Neural crest cell (in vitro differentiated cells): Measurements from ENCODE around the gene MRPL41. TPM values are rescaled to one million over a fixed set of nuclear protein-coding genes. Genes with fewer than 3 reads are reported as not detected.
"Not testable (repeated sequence)": the region's sequence is repeated elsewhere in the genome, so short reads cannot be mapped to it uniquely, and the experiment has no call there.

Experiments
- DNase-seq: peaks from one replicate; pipeline ENCODE4 v3.0.0; 2021; ENCODE audit warnings: low read depth, mixed read lengths, low spot score
- H3K27ac Mint-ChIP-seq: one replicate; pipeline ENCODE4 v1.8.0; 2021; ENCODE audit warnings: mild to moderate bottlenecking, mixed read lengths; ENCODE audit not compliant: unreplicated experiment
- H3K27me3 Mint-ChIP-seq: 2 replicates; pipeline ENCODE4 v1.8.0; 2021; ENCODE audit warnings: low read depth, mild to moderate bottlenecking, mixed read lengths
- H3K36me3 Mint-ChIP-seq: 2 replicates; pipeline ENCODE4 v1.8.0; 2021; ENCODE audit warnings: low read depth, mild to moderate bottlenecking, mixed read lengths
- H3K4me1 Mint-ChIP-seq: 2 replicates; pipeline ENCODE4 v1.8.0; 2021; ENCODE audit warnings: mixed read lengths
- H3K4me3 Mint-ChIP-seq: one replicate; pipeline ENCODE4 v1.8.0; 2021; ENCODE audit warnings: mild to moderate bottlenecking, mixed read lengths
- H3K9me3 Mint-ChIP-seq: 2 replicates; pipeline ENCODE4 v1.8.0; 2021; ENCODE audit warnings: mixed read lengths
- total RNA-seq: library from RNA; stranded (reverse); gene quantifications from 2 replicates; pipeline ENCODE4 v1.2.1, GENCODE V29; 2021
- TF ChIP-seq, protein P1 (sequence below): fragments of 200-600 bp; sonication (generic); conservative IDR thresholded peaks from 2 replicates; pipeline ENCODE4 v1.5.0; 2021; ENCODE audit warnings: antibody characterized with exemption, mild to moderate bottlenecking

The MRPL41 gene
- total RNA-seq, 1 donor from 2014 or later = 40.9 TPM

DNA sequence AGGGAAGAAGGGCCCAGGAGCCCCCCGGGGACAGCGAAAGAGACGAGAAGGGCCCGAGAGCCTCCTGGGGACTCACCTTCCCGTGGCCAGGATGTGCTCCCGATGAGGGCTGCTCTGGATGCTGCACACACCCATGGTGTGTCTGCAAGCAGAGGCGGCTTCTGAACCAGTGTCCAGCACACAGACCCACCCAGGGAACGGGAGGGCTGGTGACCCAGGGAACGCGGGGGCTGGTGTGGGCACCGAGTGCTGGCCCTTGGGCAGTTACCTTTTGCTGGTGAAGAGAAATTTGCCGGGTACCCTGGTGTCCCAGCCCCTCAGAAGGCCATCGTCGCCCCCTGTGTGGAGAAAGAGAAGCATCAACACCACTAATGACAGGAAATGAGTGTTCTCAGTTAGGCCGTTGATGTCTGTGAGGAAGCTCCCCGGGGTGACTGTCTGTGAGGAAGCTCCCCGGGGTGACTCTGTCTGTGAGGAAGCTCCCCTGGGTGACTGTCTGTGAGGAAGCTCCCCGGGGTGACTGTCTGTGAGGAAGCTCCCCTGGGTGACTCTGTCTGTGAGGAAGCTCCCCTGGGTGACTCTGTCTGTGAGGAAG is 13.2 kb downstream of the MRPL41 start:
- no peak for DNase-seq
- Mint-ChIP-seq H3K27ac (no peak overlapping the region), H3K4me1 (no peaks in the 10 kb centered on the region), H3K36me3 (peaks cover 25% of the 10 kb centered on the region), H3K4me3 (no peak overlapping the region), H3K27me3 (no peaks in the 10 kb centered on the region), H3K9me3 (no peaks in the 10 kb centered on the region)
- TF ChIP-seq, protein P1, sequence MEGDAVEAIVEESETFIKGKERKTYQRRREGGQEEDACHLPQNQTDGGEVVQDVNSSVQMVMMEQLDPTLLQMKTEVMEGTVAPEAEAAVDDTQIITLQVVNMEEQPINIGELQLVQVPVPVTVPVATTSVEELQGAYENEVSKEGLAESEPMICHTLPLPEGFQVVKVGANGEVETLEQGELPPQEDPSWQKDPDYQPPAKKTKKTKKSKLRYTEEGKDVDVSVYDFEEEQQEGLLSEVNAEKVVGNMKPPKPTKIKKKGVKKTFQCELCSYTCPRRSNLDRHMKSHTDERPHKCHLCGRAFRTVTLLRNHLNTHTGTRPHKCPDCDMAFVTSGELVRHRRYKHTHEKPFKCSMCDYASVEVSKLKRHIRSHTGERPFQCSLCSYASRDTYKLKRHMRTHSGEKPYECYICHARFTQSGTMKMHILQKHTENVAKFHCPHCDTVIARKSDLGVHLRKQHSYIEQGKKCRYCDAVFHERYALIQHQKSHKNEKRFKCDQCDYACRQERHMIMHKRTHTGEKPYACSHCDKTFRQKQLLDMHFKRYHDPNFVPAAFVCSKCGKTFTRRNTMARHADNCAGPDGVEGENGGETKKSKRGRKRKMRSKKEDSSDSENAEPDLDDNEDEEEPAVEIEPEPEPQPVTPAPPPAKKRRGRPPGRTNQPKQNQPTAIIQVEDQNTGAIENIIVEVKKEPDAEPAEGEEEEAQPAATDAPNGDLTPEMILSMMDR = no peak

DNA sequence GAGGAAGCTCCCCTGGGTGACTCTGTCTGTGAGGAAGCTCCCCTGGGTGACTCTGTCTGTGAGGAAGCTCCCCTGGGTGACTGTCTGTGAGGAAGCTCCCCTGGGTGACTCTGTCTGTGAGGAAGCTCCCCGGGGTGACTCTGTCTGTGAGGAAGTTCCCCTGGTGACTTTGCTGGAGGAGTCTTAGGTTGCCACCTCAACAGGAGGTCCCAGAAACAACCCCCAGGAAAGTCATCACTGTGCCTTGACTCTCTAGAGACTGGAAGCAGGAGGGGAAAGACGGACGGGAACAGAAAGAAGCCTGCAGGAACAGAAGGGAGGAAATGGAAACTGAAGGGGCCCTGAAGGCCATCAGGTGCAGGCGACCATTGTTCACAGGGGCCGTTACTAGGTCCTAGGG is 16.8 kb downstream of the MRPL41 start:
- H3K4me3 Mint-ChIP-seq = not testable (repeated sequence)

DNA sequence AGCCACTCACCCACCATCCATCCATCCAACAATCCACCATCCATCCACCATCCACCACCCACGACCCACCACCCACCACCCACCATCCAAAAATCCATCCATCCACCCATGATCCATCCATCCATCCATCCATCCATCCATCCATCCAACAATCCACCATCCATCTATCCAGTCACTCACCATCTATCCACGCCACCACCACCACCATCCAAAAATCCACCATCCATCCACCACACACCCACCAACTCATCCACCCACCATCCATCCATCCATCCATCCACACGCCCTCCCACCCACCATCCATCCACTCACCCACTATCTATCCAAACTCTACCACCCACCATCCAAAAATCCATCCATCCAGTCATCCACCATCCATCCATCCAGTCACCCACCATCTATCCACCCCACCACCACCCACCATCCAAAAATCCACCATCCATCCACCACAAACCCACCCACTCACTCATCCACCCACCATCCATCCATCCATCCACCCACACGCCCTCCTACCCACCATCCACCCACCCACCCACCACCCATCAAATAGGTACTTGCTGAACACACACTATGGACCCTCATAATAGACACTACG is 18.0 kb downstream of the MRPL41 start:
- H3K9me3 Mint-ChIP-seq = no peaks in the 10 kb centered on the region
- no peaks in the 10 kb centered on the region for H3K4me1 Mint-ChIP-seq
- H3K27me3 Mint-ChIP-seq = no peaks in the 10 kb centered on the region
- TF ChIP-seq, protein P1 = no peak
- no peak overlapping the region for H3K4me3 Mint-ChIP-seq
- peaks cover 13% of the 10 kb centered on the region for H3K36me3 Mint-ChIP-seq
- no peak overlapping the region for H3K27ac Mint-ChIP-seq
- DNase-seq = no peak

More for the DNA sequence above, 16.8 kb downstream of the MRPL41 start:
- not testable (repeated sequence) for H3K27me3 Mint-ChIP-seq, H3K9me3 Mint-ChIP-seq, DNase-seq, H3K4me1 Mint-ChIP-seq, H3K27ac Mint-ChIP-seq
- peaks cover 20% of the 10 kb centered on the region for H3K36me3 Mint-ChIP-seq

DNA sequence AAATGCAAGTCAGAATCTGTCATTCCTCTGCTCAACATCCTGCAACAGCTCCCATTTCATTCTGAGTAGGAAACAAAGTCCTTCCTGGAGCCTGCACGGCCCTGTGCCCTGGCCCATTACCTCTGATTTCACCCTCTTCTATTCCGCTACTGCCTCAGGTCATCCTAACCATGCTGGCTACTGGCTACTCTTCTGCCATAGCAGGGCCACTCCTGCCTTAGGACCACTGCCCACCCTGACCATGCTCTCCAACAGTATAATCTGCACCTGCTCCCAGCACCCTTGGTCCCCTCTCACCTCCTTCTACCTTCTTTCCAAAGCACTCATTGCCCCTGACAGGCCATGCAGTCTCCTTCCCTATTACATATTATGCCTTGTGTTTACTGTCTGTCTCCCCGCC is 18.9 kb downstream of the MRPL41 start:
- H3K27me3 Mint-ChIP-seq = no peaks in the 10 kb centered on the region

DNA sequence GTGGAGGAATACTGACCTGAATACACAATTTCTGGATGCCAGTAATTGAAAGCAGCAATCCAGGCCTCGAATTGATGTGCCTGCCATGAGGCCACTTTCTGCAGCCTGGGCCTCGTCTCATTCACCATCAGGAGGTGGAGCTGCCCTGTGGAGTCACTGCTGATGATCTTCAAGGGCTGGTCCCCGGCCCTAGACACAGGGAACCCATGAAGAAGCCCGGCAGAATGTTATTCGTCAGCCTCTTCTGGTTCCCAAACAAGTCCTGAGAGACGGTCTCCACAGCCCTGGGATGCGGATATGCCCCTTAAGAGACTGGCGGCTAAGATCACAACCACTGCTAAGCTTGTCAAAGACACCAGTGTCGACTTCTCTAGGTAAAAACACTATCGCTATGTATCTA is 22.5 kb downstream of the MRPL41 start:
- TF ChIP-seq, protein P1 = no peak
- Mint-ChIP-seq H3K4me1 (peaks cover 22% of the 10 kb centered on the region), H3K36me3 (peaks cover 16% of the 10 kb centered on the region), H3K9me3 (no peaks in the 10 kb centered on the region), H3K27ac (no peak overlapping the region), H3K4me3 (peak overlapping the region; percentile 15), H3K27me3 (no peaks in the 10 kb centered on the region)
- no peak for DNase-seq

More for the DNA sequence above, 18.9 kb downstream of the MRPL41 start:
- peaks cover 16% of the 10 kb centered on the region for H3K36me3 Mint-ChIP-seq
- H3K4me3 Mint-ChIP-seq = peak overlapping the region; percentile 64
- no peaks in the 10 kb centered on the region for H3K9me3 Mint-ChIP-seq
- H3K27ac Mint-ChIP-seq = no peak overlapping the region
- H3K4me1 Mint-ChIP-seq = peaks cover under 1% of the 10 kb centered on the region
- DNase-seq = no peak
- TF ChIP-seq, protein P1 = no peak

DNA sequence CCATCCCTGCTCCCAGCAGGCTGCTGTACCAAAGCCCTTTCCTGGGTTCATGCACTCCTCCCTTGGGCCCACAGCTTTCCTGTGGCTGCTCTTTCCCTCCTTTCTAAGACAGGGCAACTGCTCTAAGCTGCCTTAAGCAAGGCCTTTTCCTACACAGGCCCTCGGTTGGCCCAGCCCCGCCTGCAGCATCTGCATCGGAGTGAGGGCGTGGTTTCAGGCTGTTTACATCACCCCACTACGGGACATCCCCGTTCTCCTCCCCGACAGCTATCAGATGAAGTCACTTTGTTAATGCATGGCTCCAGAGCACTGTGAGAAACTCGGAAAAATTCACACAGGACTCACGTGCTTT is 23.7 kb downstream of the MRPL41 start:
- H3K36me3 Mint-ChIP-seq = peaks cover 14% of the 10 kb centered on the region
- no peak for DNase-seq
- TF ChIP-seq, protein P1 = no peak
- peak overlapping the region; percentile 21 for H3K27ac Mint-ChIP-seq
- H3K4me3 Mint-ChIP-seq = peak overlapping the region; percentile 70
- no peaks in the 10 kb centered on the region for H3K9me3 Mint-ChIP-seq
- no peaks in the 10 kb centered on the region for H3K27me3 Mint-ChIP-seq
- H3K4me1 Mint-ChIP-seq = peaks cover 22% of the 10 kb centered on the region
